Activated T-helper 1 cell treated with anti-CD3 and anti-CD28 coated beads, Interleukin-12 subunit alpha, Interleukin-12 subunit beta, Interleukin-2, Interleukin-4 antibody, amounts not matched to agents 30 ng/mL and 10 ng/mL and 1 ng/mL, durations not matched to agents 14 hours and 24 hours and 36 hours (primary cell): Measurements from ENCODE around the gene ADGB. TPM values are rescaled to one million over a fixed set of nuclear protein-coding genes. Genes with fewer than 3 reads are reported as not detected.

Experiments
- DNase-seq: peaks from one replicate; pipeline ENCODE4 v3.0.0; 2021; ENCODE audit warnings: low spot score
- H3K27ac Mint-ChIP-seq: one replicate; pipeline ENCODE4 v1.8.0; 2021; ENCODE audit warnings: mild to moderate bottlenecking, mixed read lengths
- H3K27me3 Mint-ChIP-seq: one replicate; pipeline ENCODE4 v1.8.0; 2022; ENCODE audit warnings: mild to moderate bottlenecking, moderate library complexity, mixed read lengths; ENCODE audit not compliant: insufficient read depth
- H3K36me3 Mint-ChIP-seq: one replicate; pipeline ENCODE4 v1.8.0; 2021; ENCODE audit warnings: low read depth, mixed read lengths
- H3K4me1 Mint-ChIP-seq: one replicate; pipeline ENCODE4 v1.8.0; 2021; ENCODE audit warnings: low read depth, mixed read lengths
- H3K4me3 Mint-ChIP-seq: one replicate; pipeline ENCODE4 v1.8.0; 2021; ENCODE audit warnings: mild to moderate bottlenecking, moderate library complexity, mixed read lengths
- H3K9me3 Mint-ChIP-seq: one replicate; pipeline ENCODE4 v1.8.0; 2021; ENCODE audit warnings: mixed read lengths
- intact Hi-C: fragments of 100-400 bp; cut with micrococcal nuclease; formaldehyde crosslinking; loops from one replicate; pipeline ENCODE4 v1.15.1; 2024
- total RNA-seq: library from RNA; stranded (reverse); gene quantifications from 2 replicates; pipeline ENCODE4 v1.2.3, GENCODE V29; 2022

Gene ADGB
- total RNA-seq, 1 donor from 2014 or later = not detected

- intact Hi-C loops = no loop called here
- Mint-ChIP-seq H3K27ac (no peak overlapping the region), H3K4me1 (no peaks in the 10 kb centered on the region), H3K9me3 (no peaks in the 10 kb centered on the region), H3K27me3 (peaks cover 3% of the 10 kb centered on the region), H3K4me3 (no peak overlapping the region), H3K36me3 (no peaks in the 10 kb centered on the region)
- DNase-seq = no peak
Measured at GRCh38 chr6:146864300-146864699, 265.5 kb downstream of the ADGB start.

- H3K27ac Mint-ChIP-seq = no peak overlapping the region
- no peak overlapping the region for H3K4me3 Mint-ChIP-seq
- H3K36me3 Mint-ChIP-seq = no peaks in the 10 kb centered on the region
- H3K4me1 Mint-ChIP-seq = no peaks in the 10 kb centered on the region
- no peak for DNase-seq
- peaks cover 3% of the 10 kb centered on the region for H3K27me3 Mint-ChIP-seq
- no peaks in the 10 kb centered on the region for H3K9me3 Mint-ChIP-seq
- intact Hi-C loops = no loop called here
Measured at GRCh38 chr6:146864885-146865284, 266.1 kb downstream of the ADGB start.

Other genes starting within 250 kb of the ADGB start
- gene RAB32, start 55.1 kb upstream of the ADGB start, total RNA-seq = 1.1 and 1.3 TPM in 2 replicates